GM11168 (cell line): Measurements from ENCODE around the gene BAHCC1.

Experiments used
- in situ Hi-C: fragments of 300-500 bp; cut with MboI; formaldehyde crosslinking; loops from one replicate; pipeline ENCODE4 v1.12.0; 2022; ENCODE audit warnings: low sequenced_read_pairs; ENCODE audit not compliant: unreplicated experiment

The BAHCC1 gene

GRCh38 chr17:81437191-81437651, 42.0 kb downstream of the BAHCC1 start:
- in situ Hi-C loops = no loop called here

- in situ Hi-C loops = no loop called here
These were observed 42.9 kb downstream of the BAHCC1 start for GRCh38 chr17:81438007-81438659.

GRCh38 chr17:81438688-81439087, 43.4 kb downstream of the BAHCC1 start:
- in situ Hi-C loops = no loop called here

GRCh38 chr17:81440051-81440471, 44.8 kb downstream of the BAHCC1 start:
- in situ Hi-C loops = no loop called here

GRCh38 chr17:81440511-81441244, 45.4 kb downstream of the BAHCC1 start:
- in situ Hi-C loops = no loop called here

- in situ Hi-C loops = no loop called here
These were observed 47.5 kb downstream of the BAHCC1 start for GRCh38 chr17:81442791-81443190.

- in situ Hi-C loops = no loop called here
These were observed 48.0 kb downstream of the BAHCC1 start for GRCh38 chr17:81443269-81443668.

- in situ Hi-C loops = no loop called here
These were observed 49.5 kb downstream of the BAHCC1 start for GRCh38 chr17:81444610-81445339.

- in situ Hi-C loops = no loop called here
These were observed 50.6 kb downstream of the BAHCC1 start for GRCh38 chr17:81445642-81446503.

- in situ Hi-C loops = no loop called here
These were observed 52.2 kb downstream of the BAHCC1 start for GRCh38 chr17:81447331-81447933.

GRCh38 chr17:81448442-81448841, 53.2 kb downstream of the BAHCC1 start:
- in situ Hi-C loops = no loop called here

GRCh38 chr17:81448950-81449349, 53.7 kb downstream of the BAHCC1 start:
- in situ Hi-C loops = no loop called here

GRCh38 chr17:81449351-81449750, 54.1 kb downstream of the BAHCC1 start:
- in situ Hi-C loops = no loop called here

- in situ Hi-C loops = no loop called here
These were observed 56.6 kb downstream of the BAHCC1 start for GRCh38 chr17:81451823-81452222.

- in situ Hi-C loops = no loop called here
These were observed 57.3 kb downstream of the BAHCC1 start for GRCh38 chr17:81452551-81452950.

GRCh38 chr17:81453076-81453475, 57.8 kb downstream of the BAHCC1 start:
- in situ Hi-C loops = no loop called here

GRCh38 chr17:81453712-81454111, 58.5 kb downstream of the BAHCC1 start:
- in situ Hi-C loops = no loop called here

GRCh38 chr17:81454473-81454872, 59.2 kb downstream of the BAHCC1 start:
- in situ Hi-C loops = no loop called here

GRCh38 chr17:81455387-81455786, 60.1 kb downstream of the BAHCC1 start:
- in situ Hi-C loops = no loop called here

- in situ Hi-C loops = no loop called here
These were observed 60.8 kb downstream of the BAHCC1 start for GRCh38 chr17:81456091-81456490.
